Activated T-helper 9 cell treated with anti-CD3 and anti-CD28 coated beads, Interleukin-2, amount 50 U/mL, for 16 hours (primary cell): ENCODE results near the gene LY6G6C.

Experiments used
- DNase-seq: peaks from one replicate; pipeline ENCODE4 v3.0.0-alpha.2; 2020; ENCODE audit warnings: low read depth

Gene LY6G6C

GRCh38 chr6:31706599-31706998, 14.9 kb downstream of the LY6G6C start, which contains the start of gene LY6G6F:
LY6G6F (plus strand) TSS chr6:31706866; CDS start chr6:31706907, 41 bp downstream.
- no peak for DNase-seq

GRCh38 chr6:31705931-31706330, 15.6 kb downstream of the LY6G6C start:
- no peak for DNase-seq

GRCh38 chr6:31702819-31703716, 18.5 kb downstream of the LY6G6C start, which contains the start of gene ABHD16A:
ABHD16A (minus strand) TSS chr6:31703324; CDS start chr6:31703281, 43 bp downstream.
- peak; percentile 94 for DNase-seq

- DNase-seq: no peak
Observed at GRCh38 chr6:31702405-31702818, 19.1 kb downstream of the LY6G6C start.

- no peak for DNase-seq
Observed at GRCh38 chr6:31701666-31702404, 19.7 kb downstream of the LY6G6C start.

- DNase-seq: no peak
Observed at GRCh38 chr6:31700740-31701401, 20.7 kb downstream of the LY6G6C start.

- no peak for DNase-seq
Observed at GRCh38 chr6:31697555-31697954, 24.0 kb downstream of the LY6G6C start.

- DNase-seq: no peak
Observed at GRCh38 chr6:31693535-31693934, 28.0 kb downstream of the LY6G6C start.

- no peak for DNase-seq
Observed at GRCh38 chr6:31692886-31693285, 28.7 kb downstream of the LY6G6C start.

- no peak for DNase-seq
Observed at GRCh38 chr6:31692353-31692752, 29.2 kb downstream of the LY6G6C start.

GRCh38 chr6:31691564-31692108, 29.9 kb downstream of the LY6G6C start:
- no peak for DNase-seq

GRCh38 chr6:31691078-31691463, 30.5 kb downstream of the LY6G6C start:
- DNase-seq: no peak

- DNase-seq: no peak
Observed at GRCh38 chr6:31690231-31691077, 31.1 kb downstream of the LY6G6C start.

GRCh38 chr6:31689249-31690110, 32.1 kb downstream of the LY6G6C start:
- DNase-seq: no peak

- DNase-seq: no peak
Observed at GRCh38 chr6:31687860-31688693, 33.5 kb downstream of the LY6G6C start.

GRCh38 chr6:31687321-31687720, 34.2 kb downstream of the LY6G6C start:
- DNase-seq: no peak

- no peak for DNase-seq
Observed at GRCh38 chr6:31686483-31686882, 35.1 kb downstream of the LY6G6C start.

- no peak for DNase-seq
Observed at GRCh38 chr6:31683591-31683990, 38.0 kb downstream of the LY6G6C start.

GRCh38 chr6:31681135-31681671, 40.3 kb downstream of the LY6G6C start:
- peak; percentile 26 for DNase-seq
